Gastrocnemius medialis (tissue), 4 donors: ENCODE results near the gene UGT2A2. TPM values are rescaled to one million over a fixed set of nuclear protein-coding genes. Genes with fewer than 3 reads are reported as not detected.

Source experiments
- ATAC-seq, 2 donors: fragments of 150-250 bp; one replicate each; pipeline ENCODE4 v1.9.1; 2016
- DNase-seq, 2 donors: peaks; one replicate each; pipeline ENCODE4 v3.0.0-alpha.2; 2019
- H3K27ac ChIP-seq, 4 donors: fragments of 200-600 bp; sonication (generic); 1 replicate in 1 of 4; 2 replicates in 3 of 4; pipeline ENCODE4 v1.5.1; 2016 to 2018; ENCODE audit warnings: mild to moderate bottlenecking in 2 of 4, moderate library complexity in 1 of 4
- H3K27me3 ChIP-seq, 3 donors: fragments of 200-600 bp; sonication (generic) in 2 of 3; 1 replicate in 1 of 3; 2 replicates in 2 of 3; pipeline versions ENCODE4 v1.5.1 to v1.6.0; 2016 to 2019; ENCODE audit warnings: mild to moderate bottlenecking in 1 of 3, moderate library complexity in 1 of 3
- H3K36me3 ChIP-seq, 2 donors: fragments of 200-600 bp; sonication (generic) in 1 of 2; one replicate each; pipeline ENCODE4 v1.5.1; 2017 to 2018
- H3K4me1 ChIP-seq, 2 donors: fragments of 200-600 bp; sonication (generic) in 1 of 2; one replicate each; pipeline ENCODE4 v1.5.1; 2016 to 2017; ENCODE audit warnings: mild to moderate bottlenecking in 2 of 2
- H3K4me3 ChIP-seq, 4 donors: fragments of 200-600 bp; sonication (generic) in 3 of 4; 1 replicate in 1 of 4; 2 replicates in 3 of 4; pipeline ENCODE4 v1.5.1; 2016 to 2019; ENCODE audit warnings: mild to moderate bottlenecking in 2 of 4
- H3K9me3 ChIP-seq, 3 donors: fragments of 200-600 bp; sonication (generic) in 2 of 3; 1 replicate in 1 of 3; 2 replicates in 2 of 3; pipeline ENCODE4 v1.5.1; 2016 to 2019
- CTCF ChIP-seq, 5 experiments: fragments of 450-650 bp in 3 of 5; fragments of 200-600 bp in 2 of 5; sonication (generic) in 2 of 5; IDR thresholded peaks in 4 of 5; conservative IDR thresholded peaks in 1 of 5; 1 replicate in 4 of 5; 2 replicates in 1 of 5; pipeline ENCODE4 v1.5.1; 2016 to 2019; ENCODE audit warnings: antibody characterized with exemption in 5 of 5, mild to moderate bottlenecking in 3 of 5, moderate library complexity in 3 of 5
- POLR2A ChIP-seq, 2 donors: fragments of 450-650 bp; IDR thresholded peaks; one replicate each; pipeline ENCODE4 v1.6.1; 2017; ENCODE audit warnings: antibody characterized with exemption in 2 of 2, mild to moderate bottlenecking in 2 of 2, moderate library complexity in 2 of 2
- in situ Hi-C, 4 donors: fragments of 200-750 bp; cut with MboI; loops; one replicate each; pipeline versions ENCODE4 v1.15.0 to v1.8.0; 2017; ENCODE audit warnings: low sequenced_read_pairs in 4 of 4
- intact Hi-C: fragments of 100-400 bp; cut with DNase I; formaldehyde crosslinking; loops from one replicate; pipeline ENCODE4 v1.15.1; 2023; ENCODE audit warnings: low total_unique reads
- total RNA-seq, 4 donors: library from RNA; depleted of rRNA; stranded (reverse); fragments of >200 nt; gene quantifications; one replicate each; pipeline versions ENCODE4 v1.1.0 to v1.2.3, GENCODE V29; 2016

Gene UGT2A2
- total RNA-seq, 4 donors from 2014 or later = not detected

- ATAC-seq (no peak), DNase-seq (no peak)
- no peak overlapping the region for H3K27ac ChIP-seq
- no peaks in the 10 kb centered on the region for H3K4me1 ChIP-seq
- TF ChIP-seq POLR2A (IDR thresholded peaks at IDR 0.05) (no peak), CTCF (IDR thresholded peaks at IDR 0.05 in 4 of 5, conservative IDR thresholded peaks at IDR 0.05 in 1 of 5) (no peak)
- H3K4me3 ChIP-seq = no peak overlapping the region
- H3K36me3 ChIP-seq = no peaks in the 10 kb centered on the region
- H3K27me3 ChIP-seq = no peaks in the 10 kb centered on the region
- H3K9me3 ChIP-seq = no peaks in the 10 kb centered on the region
- intact Hi-C loops (no loop called here), in situ Hi-C loops (no loop called here)
These were observed 70.7 kb downstream of the UGT2A2 start for GRCh38 chr4:69568787-69569186.

GRCh38 chr4:69563424-69563823 is 76.0 kb downstream of the UGT2A2 start:
- ATAC-seq (no peak), DNase-seq (no peak)
- no peak for TF ChIP-seq POLR2A (IDR thresholded peaks at IDR 0.05)
- TF ChIP-seq CTCF (IDR thresholded peaks at IDR 0.05 in 4 of 5, conservative IDR thresholded peaks at IDR 0.05 in 1 of 5) = no peak
- Histone ChIP-seq H3K27me3 (no peaks in the 10 kb centered on the region), H3K27ac (no peak overlapping the region), H3K36me3 (no peaks in the 10 kb centered on the region), H3K9me3 (no peaks in the 10 kb centered on the region), H3K4me3 (no peak overlapping the region), H3K4me1 (no peaks in the 10 kb centered on the region)
- in situ Hi-C loops = no loop called here
- intact Hi-C loops = no loop called here

- ATAC-seq (no peak), DNase-seq (no peak)
- no peaks in the 10 kb centered on the region for H3K9me3 ChIP-seq
- no peaks in the 10 kb centered on the region for H3K4me1 ChIP-seq
- H3K27me3 ChIP-seq = no peaks in the 10 kb centered on the region
- no peak overlapping the region for H3K27ac ChIP-seq
- intact Hi-C loops = no loop called here
- TF ChIP-seq CTCF (IDR thresholded peaks at IDR 0.05 in 4 of 5, conservative IDR thresholded peaks at IDR 0.05 in 1 of 5) (no peak), POLR2A (IDR thresholded peaks at IDR 0.05) (no peak)
- in situ Hi-C loops = no loop called here
- no peak overlapping the region for H3K4me3 ChIP-seq
- H3K36me3 ChIP-seq = no peaks in the 10 kb centered on the region
These were observed 89.8 kb downstream of the UGT2A2 start for GRCh38 chr4:69549651-69550050.

GRCh38 chr4:69546134-69546765 is 93.2 kb downstream of the UGT2A2 start:
- Histone ChIP-seq H3K36me3 (no peaks in the 10 kb centered on the region), H3K4me1 (no peaks in the 10 kb centered on the region), H3K27me3 (no peaks in the 10 kb centered on the region), H3K4me3 (no peak overlapping the region), H3K9me3 (no peaks in the 10 kb centered on the region), H3K27ac (no peak overlapping the region)
- intact Hi-C loops (no loop called here), in situ Hi-C loops (no loop called here)
- ATAC-seq (no peak), DNase-seq (no peak)
- TF ChIP-seq CTCF (IDR thresholded peaks at IDR 0.05 in 4 of 5, conservative IDR thresholded peaks at IDR 0.05 in 1 of 5) (no peak), POLR2A (IDR thresholded peaks at IDR 0.05) (no peak)

Other genes with a start within 250 kb of the UGT2A2 start
- gene UGT2B4, start 143.7 kb downstream of the UGT2A2 start, total RNA-seq = 1 to 10 TPM in 1 of 4 donors, under 1 TPM in 1, not detected in 2; 0.78 to 2.3 TPM
- gene UGT2A1, start 13.6 kb upstream of the UGT2A2 start, total RNA-seq = not detected
- gene SULT1B1, start 121.0 kb upstream of the UGT2A2 start, total RNA-seq = under 1 TPM in 3 of 4 donors, not detected in 1; 0.36 to 0.70 (median 0.55) TPM
- not detected for gene SULT1E1, start 220.5 kb upstream of the UGT2A2 start, total RNA-seq